OCI-LY3 (cell line): ENCODE data around the gene GPR107.
A peak's percentile ranks its signal among the peaks of the same experiment; 100 is the strongest.

Experiments
- CTCF ChIP-seq: fragments of 200-600, 300-600 bp; sonication (generic); IDR thresholded peaks from 2 replicates; pipeline ENCODE4 v1.5.1; 2014; ENCODE audit warnings: antibody characterized with exemption, low read length, low read depth
- EZH2phosphoT487 ChIP-seq: fragments of 200-600 bp; shearing (Covaris generic); IDR thresholded peaks from 2 replicates; pipeline ENCODE4 v1.6.1; 2018; ENCODE audit warnings: antibody characterized with exemption, mixed run types, low read depth

- peak; percentile 88 for TF ChIP-seq CTCF
- TF ChIP-seq EZH2phosphoT487 = no peak
Measured at GRCh38 chr9:130107234-130107861, 53.6 kb downstream of the GPR107 start.
